ENCODE data around the gene GNRH2.

Gene GNRH2

GRCh38 chr20:3037654-3038053 is 5.8 kb upstream of the GNRH2 start:
- H3K4me3 ChIP-seq = no peak overlapping the region
- no peak overlapping the region for H3K27ac ChIP-seq
- TF ChIP-seq CTCF (IDR thresholded peaks at IDR 0.05) = no peak
- intact Hi-C loops (cut with DNase I; ENCODE audit: low total_unique reads) = no loop called here
- no peaks in the 10 kb centered on the region for H3K9me3 ChIP-seq
- DNase-seq = no peak
- no peaks in the 10 kb centered on the region for H3K27me3 ChIP-seq
- peaks cover 0 to 19% (median 14%) of the 10 kb centered on the region in 4 donors for H3K4me1 ChIP-seq
- peaks cover 37 to 62% (median 56%) of the 10 kb centered on the region in 3 donors for H3K36me3 ChIP-seq

- intact Hi-C loops (cut with DNase I; ENCODE audit: low total_unique reads) = no loop called here
- Histone ChIP-seq H3K4me1 (peaks cover 0 to 20% (median 18%) of the 10 kb centered on the region in 4 donors), H3K27me3 (no peaks in the 10 kb centered on the region), H3K4me3 (no peak overlapping the region), H3K27ac (no peak overlapping the region), H3K36me3 (peaks cover 37 to 62% (median 56%) of the 10 kb centered on the region in 3 donors), H3K9me3 (no peaks in the 10 kb centered on the region)
- no peak for DNase-seq
- TF ChIP-seq CTCF (IDR thresholded peaks at IDR 0.05) = no peak
Measured at GRCh38 chr20:3038454-3038853, 5.0 kb upstream of the GNRH2 start.

- intact Hi-C loops (cut with DNase I; ENCODE audit: low total_unique reads) = no loop called here
- H3K27me3 ChIP-seq = no peaks in the 10 kb centered on the region
- TF ChIP-seq CTCF (IDR thresholded peaks at IDR 0.05) = no peak
- H3K9me3 ChIP-seq = no peaks in the 10 kb centered on the region
- no peak for DNase-seq
- no peak overlapping the region for H3K27ac ChIP-seq
- peaks cover 37 to 62% (median 56%) of the 10 kb centered on the region in 3 donors for H3K36me3 ChIP-seq
- peaks cover 0 to 20% (median 18%) of the 10 kb centered on the region in 4 donors for H3K4me1 ChIP-seq
- no peak overlapping the region for H3K4me3 ChIP-seq
Measured at GRCh38 chr20:3039426-3039825, 4.0 kb upstream of the GNRH2 start.

GRCh38 chr20:3040086-3040485 is 3.3 kb upstream of the GNRH2 start:
- H3K27me3 ChIP-seq = no peaks in the 10 kb centered on the region

GRCh38 chr20:3041854-3042409 is 1.5 kb upstream of the GNRH2 start:
- DNase-seq = no peak
- Histone ChIP-seq H3K36me3 (peaks cover 28 to 39% (median 33%) of the 10 kb centered on the region in 3 donors), H3K9me3 (no peaks in the 10 kb centered on the region), H3K27ac (peak overlapping the region; percentile 60 to 68), H3K27me3 (no peaks in the 10 kb centered on the region), H3K4me3 (no peak overlapping the region), H3K4me1 (peaks cover 0 to 34% (median 25%) of the 10 kb centered on the region in 4 donors)
- intact Hi-C loops (cut with DNase I; ENCODE audit: low total_unique reads) = no loop called here
- TF ChIP-seq CTCF (IDR thresholded peaks at IDR 0.05) = no peak

More at GRCh38 chr20:3040086-3040485, 3.3 kb upstream of the GNRH2 start:
- Histone ChIP-seq H3K9me3 (no peaks in the 10 kb centered on the region), H3K27ac (no peak overlapping the region), H3K4me3 (no peak overlapping the region), H3K36me3 (peaks cover 37 to 57% (median 52%) of the 10 kb centered on the region in 3 donors), H3K4me1 (peaks cover 0 to 25% (median 19%) of the 10 kb centered on the region in 4 donors)
- TF ChIP-seq CTCF (IDR thresholded peaks at IDR 0.05) = no peak
- DNase-seq = no peak
- intact Hi-C loops (cut with DNase I; ENCODE audit: low total_unique reads) = no loop called here

Measured in tibial artery (tissue), 4 donors.